GM12891 (cell line): Measurements from ENCODE around the gene TTC7B.

Experiments used
- DNase-seq: peaks from one replicate; pipeline ENCODE4 v3.0.0; 2011; ENCODE audit warnings: low spot score; ENCODE audit not compliant: insufficient read length
- FAIRE-seq: peaks from 2 replicates; lab custom pipeline; 2011; peaks lifted over from hg19 to GRCh38; lab: Jason Lieb, UNC
- PAX5 ChIP-seq: IDR thresholded peaks from 2 replicates; pipeline ENCODE4 v1.6.1; 2011; ENCODE audit warnings: low read length, moderate library complexity, mild to moderate bottlenecking; ENCODE audit not compliant: insufficient read depth, severe bottlenecking
- POLR2A ChIP-seq: IDR thresholded peaks from 2 replicates; pipeline ENCODE4 v1.6.1; 2011; ENCODE audit warnings: low read depth, low read length, control low read depth
- POLR2AphosphoS5 ChIP-seq: IDR thresholded peaks from 2 replicates; pipeline ENCODE4 v1.6.1; 2011; ENCODE audit warnings: low read depth, low read length, control low read depth
- POU2F2 ChIP-seq: IDR thresholded peaks from 2 replicates; pipeline ENCODE4 v1.6.1; 2011; ENCODE audit warnings: low read depth, mild to moderate bottlenecking, control low read depth, low read length, moderate library complexity
- SPI1 ChIP-seq: IDR thresholded peaks from 2 replicates; pipeline ENCODE4 v1.6.1; 2011; ENCODE audit warnings: low read depth, low read length, control low read depth
- TAF1 ChIP-seq: IDR thresholded peaks from 2 replicates; pipeline ENCODE4 v1.6.1; 2011; ENCODE audit warnings: low read depth, low read length, control low read depth

The TTC7B gene

GRCh38 chr14:90732139-90732538 lies 84.1 kb downstream of the TTC7B start:
- FAIRE-seq = no peak
- DNase-seq = no peak
- TF ChIP-seq TAF1 = no peak
- TF ChIP-seq POU2F2 = no peak
- no peak for TF ChIP-seq POLR2AphosphoS5
- TF ChIP-seq SPI1 = no peak
- no peak for TF ChIP-seq PAX5
- no peak for TF ChIP-seq POLR2A

GRCh38 chr14:90731487-90731886 lies 84.7 kb downstream of the TTC7B start:
- no peak for FAIRE-seq

GRCh38 chr14:90730206-90730766 lies 85.9 kb downstream of the TTC7B start:
- no peak for DNase-seq
- FAIRE-seq = no peak
- TF ChIP-seq TAF1 (no peak), SPI1 (no peak), PAX5 (no peak)

More at GRCh38 chr14:90731487-90731886, 84.7 kb downstream of the TTC7B start:
- no peak for DNase-seq
- TF ChIP-seq POLR2AphosphoS5 (no peak), TAF1 (no peak), PAX5 (no peak), POLR2A (no peak), SPI1 (no peak), POU2F2 (no peak)

- no peak for DNase-seq
- FAIRE-seq = no peak
- TF ChIP-seq SPI1 (no peak), POLR2A (no peak), POU2F2 (no peak)
Observed at GRCh38 chr14:90728951-90729350, 87.3 kb downstream of the TTC7B start.

GRCh38 chr14:90727082-90727481 lies 89.1 kb downstream of the TTC7B start:
- no peak for TF ChIP-seq PAX5
- no peak for TF ChIP-seq POU2F2
- no peak for TF ChIP-seq POLR2A
- no peak for TF ChIP-seq SPI1
- no peak for TF ChIP-seq POLR2AphosphoS5
- TF ChIP-seq TAF1 = no peak
- DNase-seq = no peak
- no peak for FAIRE-seq

- DNase-seq = no peak
- no peak for FAIRE-seq
- TF ChIP-seq PAX5 (no peak), POLR2A (no peak), SPI1 (no peak), POU2F2 (no peak), TAF1 (no peak), POLR2AphosphoS5 (no peak)
Observed at GRCh38 chr14:90726656-90727055, 89.6 kb downstream of the TTC7B start.

- no peak for TF ChIP-seq PAX5
- no peak for TF ChIP-seq POU2F2
- TF ChIP-seq POLR2A = no peak
- TF ChIP-seq SPI1 = no peak
- TF ChIP-seq POLR2AphosphoS5 = no peak
- TF ChIP-seq TAF1 = no peak
- DNase-seq (no peak), FAIRE-seq (no peak)
Observed at GRCh38 chr14:90724866-90725265, 91.4 kb downstream of the TTC7B start.

GRCh38 chr14:90722590-90722989 lies 93.6 kb downstream of the TTC7B start:
- TF ChIP-seq POLR2AphosphoS5 = no peak
- TF ChIP-seq SPI1 = peak; percentile 87
- no peak for FAIRE-seq
- no peak for DNase-seq

GRCh38 chr14:90721619-90722305 lies 94.5 kb downstream of the TTC7B start:
- FAIRE-seq (no peak), DNase-seq (no peak)
- TF ChIP-seq POLR2A (no peak), TAF1 (no peak), SPI1 (no peak), POU2F2 (no peak), POLR2AphosphoS5 (no peak), PAX5 (no peak)

- FAIRE-seq (no peak), DNase-seq (no peak)
- TF ChIP-seq SPI1 = no peak
- TF ChIP-seq PAX5 = no peak
- TF ChIP-seq POLR2AphosphoS5 = no peak
- TF ChIP-seq POLR2A = no peak
- TF ChIP-seq TAF1 = no peak
- TF ChIP-seq POU2F2 = no peak
Observed at GRCh38 chr14:90720832-90721231, 95.4 kb downstream of the TTC7B start.

GRCh38 chr14:90720336-90720735 lies 95.9 kb downstream of the TTC7B start:
- DNase-seq = no peak
- TF ChIP-seq PAX5 = no peak
- no peak for TF ChIP-seq TAF1
- no peak for TF ChIP-seq POLR2A
- TF ChIP-seq SPI1 = no peak
- no peak for TF ChIP-seq POU2F2
- no peak for TF ChIP-seq POLR2AphosphoS5
- FAIRE-seq = no peak
